HEK293T (cell line): ENCODE measurements around the gene HNRNPL.

Source experiments
- ARNT ChIP-seq: fragments of 450-650 bp; IDR thresholded peaks from 2 replicates; pipeline ENCODE4 v1.6.1; 2017; ENCODE audit warnings: mild to moderate bottlenecking
- BHLHE40 ChIP-seq: fragments of 450-650 bp; IDR thresholded peaks from 2 replicates; pipeline ENCODE4 v1.6.1; 2016; ENCODE audit warnings: mild to moderate bottlenecking, moderate library complexity, borderline replicate concordance
- CTBP1 ChIP-seq: fragments of 450-650 bp; IDR thresholded peaks from 2 replicates; pipeline ENCODE4 v1.6.1; 2016; ENCODE audit warnings: borderline replicate concordance
- ELF4 ChIP-seq: fragments of 450-650 bp; IDR thresholded peaks from 2 replicates; pipeline ENCODE4 v1.6.1; 2017; ENCODE audit warnings: antibody characterized with exemption
- FOXA1 ChIP-seq: fragments of 450-650 bp; IDR thresholded peaks from 2 replicates; pipeline ENCODE4 v1.6.1; 2016; ENCODE audit warnings: mild to moderate bottlenecking
- FOXK2 ChIP-seq: fragments of 450-650 bp; IDR thresholded peaks from 2 replicates; pipeline ENCODE4 v1.6.1; 2016; ENCODE audit warnings: mild to moderate bottlenecking
- HDGF ChIP-seq: fragments of 450-650 bp; IDR thresholded peaks from 2 replicates; pipeline ENCODE4 v1.6.1; 2017; ENCODE audit warnings: antibody characterized with exemption, borderline replicate concordance
- L3MBTL2 ChIP-seq: fragments of 450-650 bp; conservative IDR thresholded peaks from 2 replicates; pipeline ENCODE4 v1.6.1; 2016; ENCODE audit warnings: mild to moderate bottlenecking
- LEF1 ChIP-seq: fragments of 450-650 bp; IDR thresholded peaks from 2 replicates; pipeline ENCODE4 v1.6.1; 2017; ENCODE audit warnings: mild to moderate bottlenecking, borderline replicate concordance
- NFRKB ChIP-seq: fragments of 450-650 bp; IDR thresholded peaks from 2 replicates; pipeline ENCODE4 v1.6.1; 2016; ENCODE audit warnings: mild to moderate bottlenecking, moderate library complexity
- SP1 ChIP-seq: fragments of 450-650 bp; IDR thresholded peaks from 2 replicates; pipeline ENCODE4 v1.6.1; 2017
- TARDBP ChIP-seq: fragments of 450-650 bp; IDR thresholded peaks from 2 replicates; pipeline ENCODE4 v1.6.1; 2016
- ZNF384 ChIP-seq: fragments of 450-650 bp; IDR thresholded peaks from 2 replicates; pipeline ENCODE4 v1.6.1; 2016
- TF ChIP-seq, protein P1 (sequence below): fragments of 450-650 bp; IDR thresholded peaks from 2 replicates; pipeline ENCODE4 v1.6.1; 2016

DNA sequence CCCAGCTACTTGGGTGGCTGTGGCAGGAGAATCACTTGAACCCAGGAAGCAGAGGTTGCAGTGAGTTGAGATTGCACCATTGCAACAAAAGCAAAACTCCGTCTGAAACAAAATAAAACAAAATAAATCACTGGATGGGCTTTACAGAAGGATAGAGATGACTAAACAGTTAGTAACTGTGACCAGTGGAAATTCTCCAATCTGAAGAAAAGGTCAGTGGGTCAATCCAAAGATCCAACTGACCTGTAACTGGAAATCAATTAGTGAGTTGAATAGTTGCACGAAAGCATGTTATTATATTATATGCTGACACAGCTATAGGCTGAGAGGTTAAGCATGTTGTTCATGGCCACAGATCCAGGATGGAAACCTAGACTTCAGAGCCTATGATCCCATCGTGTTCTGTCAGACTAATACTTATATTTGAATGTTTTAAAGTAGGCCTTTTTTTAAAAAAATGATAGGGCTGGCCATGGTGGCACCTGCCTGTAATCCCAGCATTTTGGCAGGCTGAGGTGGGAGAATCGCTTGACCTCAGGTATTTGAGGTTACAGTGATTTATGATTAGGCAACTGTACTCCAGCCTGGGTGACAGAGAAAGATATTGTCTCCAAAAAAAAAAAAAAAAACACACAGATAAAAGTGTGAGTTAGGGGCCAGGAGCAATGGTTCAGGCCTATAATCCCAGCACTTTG is 19.6 kb downstream of the HNRNPL start:
- no peak for TF ChIP-seq HDGF
- no peak for TF ChIP-seq TARDBP
- TF ChIP-seq ZNF384 = no peak
- TF ChIP-seq NFRKB = no peak
- no peak for TF ChIP-seq FOXK2
- no peak for TF ChIP-seq BHLHE40
- TF ChIP-seq FOXA1 = no peak
- TF ChIP-seq L3MBTL2 = no peak
- no peak for TF ChIP-seq ELF4
- no peak for TF ChIP-seq SP1
- TF ChIP-seq, protein P1, sequence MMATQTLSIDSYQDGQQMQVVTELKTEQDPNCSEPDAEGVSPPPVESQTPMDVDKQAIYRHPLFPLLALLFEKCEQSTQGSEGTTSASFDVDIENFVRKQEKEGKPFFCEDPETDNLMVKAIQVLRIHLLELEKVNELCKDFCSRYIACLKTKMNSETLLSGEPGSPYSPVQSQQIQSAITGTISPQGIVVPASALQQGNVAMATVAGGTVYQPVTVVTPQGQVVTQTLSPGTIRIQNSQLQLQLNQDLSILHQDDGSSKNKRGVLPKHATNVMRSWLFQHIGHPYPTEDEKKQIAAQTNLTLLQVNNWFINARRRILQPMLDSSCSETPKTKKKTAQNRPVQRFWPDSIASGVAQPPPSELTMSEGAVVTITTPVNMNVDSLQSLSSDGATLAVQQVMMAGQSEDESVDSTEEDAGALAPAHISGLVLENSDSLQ = no peak
- TF ChIP-seq CTBP1 = no peak
- no peak for TF ChIP-seq LEF1
- TF ChIP-seq ARNT = no peak
